Measurements from ENCODE around the gene SBF2.

DNA sequence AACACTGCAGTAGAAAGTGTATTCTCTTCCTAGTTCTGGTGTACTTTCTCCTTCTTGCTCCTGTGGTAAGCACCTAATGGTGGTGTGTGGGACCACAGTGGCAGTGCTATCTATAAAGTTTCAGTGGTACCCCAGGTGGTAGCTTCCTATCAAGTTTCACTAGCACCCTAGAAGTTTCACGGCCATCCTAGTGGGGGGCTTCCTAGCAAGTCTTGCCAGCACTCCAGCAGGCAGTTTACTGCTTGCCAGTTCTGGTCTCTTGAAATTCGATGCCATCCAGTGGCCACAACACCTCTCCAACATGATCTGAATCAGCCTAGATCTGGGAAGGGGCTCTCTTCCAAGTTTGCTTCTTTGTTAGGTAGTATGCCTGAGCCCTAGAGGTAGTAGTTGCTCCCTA lies 400.5 kb downstream of the SBF2 start:
- no peak for TF ChIP-seq TARDBP (IDR thresholded peaks at IDR 0.05)
- no peak for TF ChIP-seq HDGF (IDR thresholded peaks at IDR 0.05; ENCODE audit: borderline replicate concordance)
- no peak for TF ChIP-seq NFRKB (IDR thresholded peaks at IDR 0.05)
- no peak for TF ChIP-seq FOXM1 (IDR thresholded peaks at IDR 0.05; ENCODE audit: borderline replicate concordance)
- no peak for TF ChIP-seq ARNT (IDR thresholded peaks at IDR 0.05)
- TF ChIP-seq PKNOX1 (IDR thresholded peaks at IDR 0.05): no peak
- TF ChIP-seq BHLHE40 (IDR thresholded peaks at IDR 0.05; ENCODE audit: borderline replicate concordance): no peak
- TF ChIP-seq SP1 (IDR thresholded peaks at IDR 0.05): no peak

Measured in HEK293T (cell line).